ENCODE measurements around the gene HAUS3.
"Not testable (repeated sequence)": the region's sequence is repeated elsewhere in the genome, so short reads cannot be mapped to it uniquely, and the experiment has no call there.

Gene HAUS3

GRCh38 chr4:2275546-2276251 is 33.8 kb upstream of the HAUS3 start:
- no peak for DNase-seq (ENCODE audit: low read depth, low spot score)

DNA sequence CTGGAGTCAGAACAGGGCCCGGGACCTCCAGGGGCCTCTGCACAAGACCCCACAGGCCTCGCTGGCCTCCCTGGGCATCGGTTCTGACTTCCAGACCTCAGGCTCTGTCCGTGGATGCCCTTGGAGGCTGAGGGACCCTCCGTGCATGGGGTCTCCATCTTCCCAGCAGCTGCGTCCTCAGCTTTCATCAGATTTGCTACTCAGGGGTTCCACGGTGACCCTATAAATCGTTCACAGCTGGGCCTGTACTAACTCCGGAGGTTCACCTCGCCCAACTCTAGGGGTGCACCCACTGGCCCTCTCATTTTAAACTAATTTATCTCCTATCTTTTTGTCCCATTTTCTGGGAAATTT is 33.1 kb upstream of the HAUS3 start:
- DNase-seq (ENCODE audit: low read depth, low spot score): not testable (repeated sequence)

DNA sequence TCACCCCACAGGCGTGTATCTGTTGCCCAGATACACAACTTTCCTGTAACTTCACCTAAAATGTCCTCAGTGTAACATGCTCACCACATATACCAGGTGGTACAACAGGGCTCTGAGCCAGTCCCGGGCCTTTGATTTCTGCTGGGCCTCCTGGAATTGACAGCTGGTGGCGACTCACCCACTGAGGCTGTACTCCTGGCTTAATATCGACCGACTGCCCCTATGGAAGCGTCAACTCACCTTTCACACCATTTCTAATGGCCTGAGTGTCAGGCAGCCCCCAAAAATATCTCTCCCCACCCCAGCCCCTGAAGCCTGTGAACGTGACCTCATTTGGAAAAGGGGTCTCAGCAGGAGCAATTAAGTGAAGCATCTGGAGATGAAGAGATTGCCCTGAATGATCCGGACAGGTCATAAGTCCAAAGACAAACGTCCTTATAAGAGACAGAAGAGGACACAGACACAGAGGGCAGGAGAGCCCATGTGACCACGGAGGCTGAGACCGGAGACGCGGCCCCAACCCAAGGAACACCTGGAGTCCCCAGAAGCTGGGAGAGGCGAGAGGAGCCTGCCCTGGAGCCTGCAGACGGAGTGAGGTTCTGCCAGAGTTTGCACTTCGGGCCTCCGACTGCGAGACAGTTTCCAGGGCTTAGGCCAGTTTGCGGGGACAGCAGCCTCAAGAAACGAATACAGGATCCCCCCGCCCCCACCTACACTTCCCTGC is 32.6 kb upstream of the HAUS3 start:
- DNase-seq (ENCODE audit: low read depth, low spot score): no peak

DNA sequence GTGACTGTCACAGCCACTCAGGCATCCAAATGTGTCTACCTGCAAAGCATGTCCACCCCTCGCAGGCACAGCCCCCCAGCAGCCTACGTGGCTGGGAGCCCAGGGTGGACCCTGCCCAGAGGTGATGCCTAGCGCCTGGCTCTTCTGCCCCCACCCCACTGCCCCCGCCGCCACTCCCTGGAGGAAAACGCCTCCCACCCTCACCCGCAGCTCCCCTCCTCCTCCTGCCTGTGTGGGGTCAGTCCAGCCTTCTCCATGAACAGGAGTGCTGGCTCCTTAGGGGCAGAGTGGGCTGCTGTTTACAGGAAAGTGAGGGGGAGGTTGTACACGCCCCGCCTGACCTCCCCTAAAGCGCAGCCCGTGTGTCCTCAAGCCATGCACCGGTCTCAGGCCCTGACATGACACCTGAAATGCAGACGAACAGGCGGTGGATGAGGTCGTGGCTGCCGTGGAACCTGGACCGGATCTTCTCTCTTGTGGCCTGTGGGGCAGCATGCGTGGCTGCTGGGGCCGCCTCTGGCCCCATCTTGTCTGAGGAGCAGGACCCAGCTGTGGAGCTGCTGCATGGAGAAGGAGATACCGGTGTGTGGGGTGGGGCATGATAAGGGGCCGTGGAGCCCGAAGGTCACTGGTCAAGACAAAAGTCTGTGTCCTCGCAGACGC is 31.9 kb upstream of the HAUS3 start:
- DNase-seq (ENCODE audit: low read depth, low spot score): no peak

DNA sequence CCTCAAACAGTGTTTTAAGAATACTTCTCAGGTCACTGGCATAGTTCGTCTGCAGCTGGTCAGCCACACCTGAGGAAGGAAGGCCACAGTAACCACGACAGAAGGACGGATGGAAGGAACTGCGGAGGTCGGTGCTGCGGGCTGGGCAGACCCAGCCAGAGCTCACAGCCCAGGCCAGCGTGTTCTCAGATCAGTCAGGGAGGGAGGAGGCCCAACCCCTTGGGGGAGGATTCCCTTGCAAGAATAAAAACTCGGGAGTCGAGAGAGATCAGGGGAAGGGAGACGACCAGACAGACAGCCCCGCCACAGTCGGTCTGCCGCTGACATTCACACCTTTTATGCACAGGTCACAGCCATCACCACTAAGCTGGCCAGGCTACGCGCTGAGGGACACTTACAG is 31.3 kb upstream of the HAUS3 start:
- no peak for DNase-seq (ENCODE audit: low read depth, low spot score)

DNA sequence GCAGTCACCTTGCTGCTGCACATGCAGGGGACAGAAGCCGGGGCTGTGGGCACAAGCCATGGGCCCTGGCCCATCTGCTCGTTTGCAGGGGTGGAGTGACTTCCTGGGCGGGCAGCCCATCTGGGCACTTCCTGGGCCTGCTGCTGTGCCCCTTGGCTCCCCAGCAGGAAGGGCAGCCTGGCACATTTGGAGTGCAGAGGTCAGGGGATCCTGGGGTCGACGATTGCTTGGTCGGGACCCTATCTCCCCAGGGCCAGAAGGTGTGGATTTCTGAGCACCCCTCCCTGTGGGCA is 30.9 kb upstream of the HAUS3 start:
- no peak for DNase-seq (ENCODE audit: low read depth, low spot score)

GRCh38 chr4:2272026-2272827 is 30.3 kb upstream of the HAUS3 start:
- no peak for DNase-seq (ENCODE audit: low read depth, low spot score)

DNA sequence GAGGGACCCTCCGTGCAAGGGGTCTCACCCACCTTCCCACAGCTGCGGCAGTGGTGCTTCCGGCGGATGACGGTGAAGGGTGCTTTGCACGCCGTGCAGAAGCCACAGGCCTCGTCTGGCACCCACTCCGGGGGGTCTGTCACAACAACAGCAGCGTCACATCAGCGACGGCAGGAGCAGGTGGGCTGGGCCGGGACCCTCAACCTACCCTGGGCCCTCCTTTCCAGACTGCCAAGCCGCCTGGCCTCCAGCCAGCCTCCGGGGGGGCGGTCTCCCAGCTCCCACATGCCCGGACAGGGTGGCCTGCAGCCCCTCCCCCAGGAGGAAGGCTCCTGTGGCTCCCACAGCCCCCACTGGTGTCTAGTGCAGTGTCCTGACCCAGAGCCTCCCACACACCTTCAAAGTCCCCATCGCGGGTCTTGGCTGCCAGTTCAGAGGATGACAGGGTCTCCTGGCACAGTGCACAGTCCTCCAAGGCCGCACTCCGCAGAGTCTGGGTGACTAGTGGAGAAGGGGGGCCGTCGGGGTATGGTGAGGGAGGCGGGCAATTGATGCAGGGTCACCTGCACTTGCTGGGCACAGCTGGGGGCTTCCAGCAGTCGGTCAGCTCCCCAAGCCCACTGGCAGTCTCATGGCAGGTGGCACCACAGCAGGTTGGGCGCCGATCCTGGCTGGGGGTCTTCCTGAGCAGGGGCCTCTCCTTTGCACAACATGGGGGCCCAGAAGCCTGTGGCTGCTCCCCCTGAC is 29.5 kb upstream of the HAUS3 start:
- DNase-seq (ENCODE audit: low read depth, low spot score): no peak

DNA sequence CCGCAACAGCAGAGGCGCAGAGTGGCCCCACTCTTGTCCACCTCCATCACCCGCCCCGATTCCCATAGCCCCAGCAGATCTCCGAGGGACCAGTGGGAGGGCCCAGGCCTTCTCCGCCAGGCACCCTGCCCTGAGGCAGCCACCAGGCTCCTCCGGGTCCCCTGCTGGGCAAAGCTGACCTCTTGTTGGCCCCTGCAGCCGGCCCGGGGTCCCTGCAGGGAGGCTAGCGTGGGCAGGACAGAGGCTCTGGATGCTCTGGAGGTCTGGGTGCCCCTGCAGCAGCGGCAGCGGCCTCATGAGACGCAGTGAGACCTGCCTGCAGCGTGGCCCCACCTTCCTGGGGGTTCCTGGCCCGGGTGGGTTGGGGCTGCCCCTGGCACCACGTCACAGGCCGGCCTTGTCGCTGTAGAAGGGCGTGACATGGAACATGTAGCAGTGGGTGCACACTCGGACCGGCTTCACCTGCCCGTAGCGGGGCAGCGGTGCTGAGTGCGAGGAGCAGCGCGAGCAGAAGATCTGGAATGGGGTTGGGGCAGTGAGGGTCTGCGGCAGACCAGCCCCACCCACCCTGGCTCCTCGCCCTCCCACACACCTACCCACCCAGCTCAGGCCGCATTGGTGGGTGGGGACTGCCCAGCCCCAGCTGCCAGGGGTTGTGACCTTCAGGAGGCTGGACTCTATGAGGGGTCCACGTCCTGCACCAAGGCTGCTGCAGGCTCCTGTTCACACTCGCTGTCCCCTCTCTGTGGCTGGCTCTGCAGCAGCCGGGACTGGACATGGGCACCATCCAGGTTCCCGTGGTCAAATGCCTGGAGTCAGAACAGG is 28.6 kb upstream of the HAUS3 start:
- no peak for DNase-seq (ENCODE audit: low read depth, low spot score)

DNA sequence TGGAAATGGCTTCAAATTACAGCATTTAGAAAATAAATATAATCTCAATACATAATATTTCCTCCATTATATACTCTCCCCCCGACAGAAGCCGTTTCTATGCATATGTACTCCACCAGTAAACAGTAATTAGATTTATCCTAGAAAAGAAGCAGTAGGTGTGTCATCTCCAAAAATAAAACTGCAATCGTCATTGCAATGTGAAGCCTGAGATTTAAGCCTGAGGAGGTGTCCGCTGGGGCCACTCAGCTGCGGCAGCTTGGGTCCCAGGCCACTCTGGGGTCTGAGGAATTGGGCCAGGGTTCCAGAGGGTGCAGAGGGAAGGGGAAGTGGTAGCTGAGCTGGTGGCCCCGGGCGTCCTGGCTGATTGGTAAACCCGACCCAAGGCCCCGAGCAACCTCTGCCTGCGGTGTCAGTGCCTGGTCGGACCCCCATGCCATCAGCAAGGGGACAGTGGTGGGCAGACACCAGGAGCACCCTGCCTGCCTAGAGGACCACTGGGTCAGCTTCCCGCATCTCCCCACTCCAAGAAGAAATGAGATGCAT is 27.8 kb upstream of the HAUS3 start:
- no peak for DNase-seq (ENCODE audit: low read depth, low spot score)

GRCh38 chr4:2269206-2269531 is 27.2 kb upstream of the HAUS3 start:
- no peak for DNase-seq (ENCODE audit: low read depth, low spot score)

GRCh38 chr4:2268357-2269205 is 26.7 kb upstream of the HAUS3 start:
- no peak for DNase-seq (ENCODE audit: low read depth, low spot score)

- DNase-seq (ENCODE audit: low read depth, low spot score): no peak
Observed at GRCh38 chr4:2267841-2268240, 25.9 kb upstream of the HAUS3 start.

GRCh38 chr4:2267320-2267811 is 25.4 kb upstream of the HAUS3 start:
- no peak for DNase-seq (ENCODE audit: low read depth, low spot score)

GRCh38 chr4:2266821-2267220 is 24.9 kb upstream of the HAUS3 start:
- no peak for DNase-seq (ENCODE audit: low read depth, low spot score)

GRCh38 chr4:2266181-2266580 is 24.3 kb upstream of the HAUS3 start:
- DNase-seq (ENCODE audit: low read depth, low spot score): no peak

GRCh38 chr4:2265113-2266110 is 23.5 kb upstream of the HAUS3 start:
- no peak for DNase-seq (ENCODE audit: low read depth, low spot score)

DNA sequence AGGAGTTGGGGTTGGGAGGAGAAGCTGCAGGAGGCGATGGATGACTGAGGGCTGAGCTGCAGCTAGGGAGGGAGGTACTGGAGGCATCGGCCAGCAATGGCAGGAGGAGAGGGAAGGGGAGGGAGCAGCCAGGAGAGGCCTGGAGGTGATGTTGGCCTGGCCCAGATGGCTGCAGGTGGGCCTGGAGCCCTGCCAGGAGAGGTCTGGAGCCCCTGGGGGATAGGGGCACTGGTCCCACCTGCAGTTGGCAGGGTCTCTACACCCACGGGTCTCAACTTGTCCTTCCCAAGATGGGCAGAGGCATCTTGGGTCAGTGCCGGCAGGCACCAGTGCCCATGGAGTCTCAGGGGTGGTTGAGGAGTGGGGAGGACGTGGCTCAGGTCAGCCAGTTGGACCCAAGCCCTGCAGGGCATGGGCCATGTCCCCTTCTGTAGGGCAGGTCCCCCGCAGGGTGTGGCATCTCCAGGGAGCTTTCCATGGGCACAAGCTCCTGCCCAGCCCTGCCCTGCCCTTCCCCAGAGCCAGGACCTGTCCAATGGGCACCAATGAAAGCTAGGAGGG is 22.6 kb upstream of the HAUS3 start:
- DNase-seq (ENCODE audit: low read depth, low spot score): no peak

Measured in brain pericyte (primary cell).